ENCODE results near the gene HELZ.

DNA sequence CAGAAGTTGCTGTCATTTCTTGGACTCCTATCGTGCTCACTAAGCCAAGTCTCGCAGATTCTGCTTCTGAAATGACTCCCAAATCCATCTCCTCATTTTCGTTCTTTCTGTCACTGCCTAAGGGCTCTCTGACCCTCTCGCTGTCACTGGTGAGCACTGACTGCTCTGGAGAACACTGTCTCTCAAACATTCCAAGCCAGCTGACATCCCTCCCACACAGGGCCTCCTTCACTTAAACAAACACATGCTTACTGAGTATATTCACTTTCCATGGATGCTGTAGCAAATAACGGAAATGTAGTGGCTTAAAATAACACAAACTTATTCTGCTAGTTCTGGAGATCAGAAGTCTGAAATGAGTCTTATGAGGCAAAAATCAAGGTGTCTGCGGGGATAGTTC is 181.9 kb downstream of the HELZ start:
- no peak for TF ChIP-seq EZH2 (IDR thresholded peaks at IDR 0.05; ENCODE audit: insufficient read depth, poor library complexity, severe bottlenecking)
- no peak for TF ChIP-seq EZH2phosphoT487 (IDR thresholded peaks at IDR 0.05; ENCODE audit: insufficient read depth, low read depth)
